T-helper 2 cell treated with Interferon-gamma antibody and Interleukin-4, amounts not matched to agents 100 ng/mL and 5 ng/mL, for 36 hours (primary cell): ENCODE data around the gene ARMC9. TPM values are rescaled to one million over a fixed set of nuclear protein-coding genes. Genes with fewer than 3 reads are reported as not detected.
"Not testable (repeated sequence)": the region's sequence is repeated elsewhere in the genome, so short reads cannot be mapped to it uniquely, and the experiment has no call there.

Source experiments
- intact Hi-C: fragments of 100-400 bp; cut with micrococcal nuclease; formaldehyde crosslinking; loops from one replicate; pipeline ENCODE4 v1.15.1; 2023
- total RNA-seq: library from RNA; stranded (reverse); gene quantifications from 2 replicates; pipeline ENCODE4 v1.2.3, GENCODE V29; 2022

Gene ARMC9
- total RNA-seq, 1 donor from 2014 or later, result 0.50 TPM

DNA sequence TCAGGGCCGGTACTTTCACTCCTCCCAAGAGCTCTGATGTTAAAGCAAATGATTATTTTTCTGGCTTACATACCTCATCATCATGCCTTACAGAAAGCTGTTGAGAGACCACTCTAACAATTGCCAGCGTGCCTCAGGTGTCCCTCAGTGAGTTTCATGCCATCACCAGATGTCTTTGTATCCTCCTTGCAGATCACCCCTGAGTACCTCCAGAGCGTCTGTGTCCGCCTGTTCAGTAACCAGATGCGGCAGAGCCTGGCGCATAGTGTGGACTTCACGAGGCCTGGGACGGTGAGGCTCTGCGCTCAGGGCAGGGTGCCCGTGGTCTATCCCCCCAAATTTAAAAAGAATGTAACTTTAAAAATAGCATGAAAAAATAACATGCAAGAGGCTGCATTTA lies 41.3 kb downstream of the ARMC9 start:
- intact Hi-C loops, result no loop called here

GRCh38 chr2:231241755-231242507 lies 43.5 kb downstream of the ARMC9 start:
- intact Hi-C loops, result no loop called here

- intact Hi-C loops, result no loop called here
Observed at GRCh38 chr2:231243866-231244265, 45.4 kb downstream of the ARMC9 start.

GRCh38 chr2:231244382-231245248 lies 46.2 kb downstream of the ARMC9 start:
- intact Hi-C loops, result no loop called here

DNA sequence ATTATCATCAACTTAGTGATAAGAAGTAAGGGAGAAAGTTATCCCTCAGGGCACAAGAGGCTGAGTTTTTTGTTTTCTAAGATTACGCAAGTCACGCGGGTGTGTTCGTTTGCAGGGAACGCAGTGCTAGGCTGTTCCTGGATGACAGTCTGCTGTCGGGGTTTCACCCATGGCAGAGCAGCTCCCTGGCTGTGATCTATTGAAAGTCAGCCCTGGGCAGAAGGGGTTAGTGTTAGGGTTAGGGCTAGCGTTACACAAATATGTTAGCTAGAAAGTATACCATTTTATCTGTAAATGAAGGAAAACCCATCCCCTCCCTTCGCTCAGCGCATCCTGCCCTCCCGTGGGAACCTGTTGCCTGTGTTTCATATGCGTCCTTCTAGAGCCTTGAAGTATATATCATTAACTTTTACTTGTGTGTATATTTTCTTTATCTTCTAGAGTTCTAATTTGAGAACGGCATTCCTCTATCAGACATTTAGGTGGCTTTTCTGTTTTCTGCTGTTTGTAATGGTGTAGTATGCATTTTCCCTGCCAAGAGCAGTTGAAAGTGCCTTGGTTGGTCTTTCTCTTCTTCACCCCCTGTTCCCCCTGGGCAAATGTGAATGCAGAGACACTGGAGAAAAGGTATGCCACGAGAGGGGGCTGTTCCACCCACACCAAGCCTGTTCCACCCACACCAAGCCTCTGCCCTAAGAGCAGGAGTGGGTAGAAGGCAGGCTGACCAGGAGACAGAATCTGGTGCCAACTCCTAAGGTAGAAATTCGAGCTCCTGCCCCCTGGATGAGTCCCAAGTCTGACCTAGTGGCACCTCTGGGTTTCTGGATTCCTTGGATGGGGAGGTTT lies 47.0 kb downstream of the ARMC9 start:
- intact Hi-C loops, result no loop called here

GRCh38 chr2:231246171-231246842 lies 47.9 kb downstream of the ARMC9 start:
- intact Hi-C loops, result no loop called here

DNA sequence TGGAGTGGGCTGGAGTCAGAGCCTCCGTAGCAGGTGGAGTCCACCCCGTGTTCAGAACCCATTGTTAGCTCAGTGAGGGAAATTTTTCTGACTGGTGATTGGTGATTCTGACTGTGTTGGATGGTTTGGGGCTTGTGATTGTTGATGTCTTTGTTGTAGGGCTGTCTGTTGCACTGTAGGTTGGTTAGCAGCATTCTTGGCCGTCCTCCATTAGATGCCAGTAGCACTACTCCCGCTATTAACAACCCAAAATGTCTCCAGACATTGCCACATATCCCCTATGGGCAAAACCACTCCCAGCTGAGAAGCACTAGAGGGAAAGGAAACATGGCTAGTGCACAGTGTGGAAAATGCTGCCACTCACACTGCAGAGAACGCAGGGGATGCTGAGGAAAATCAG lies 51.7 kb downstream of the ARMC9 start:
- intact Hi-C loops, result no loop called here

- intact Hi-C loops, result no loop called here
Observed at GRCh38 chr2:231250698-231251097, 52.3 kb downstream of the ARMC9 start.

DNA sequence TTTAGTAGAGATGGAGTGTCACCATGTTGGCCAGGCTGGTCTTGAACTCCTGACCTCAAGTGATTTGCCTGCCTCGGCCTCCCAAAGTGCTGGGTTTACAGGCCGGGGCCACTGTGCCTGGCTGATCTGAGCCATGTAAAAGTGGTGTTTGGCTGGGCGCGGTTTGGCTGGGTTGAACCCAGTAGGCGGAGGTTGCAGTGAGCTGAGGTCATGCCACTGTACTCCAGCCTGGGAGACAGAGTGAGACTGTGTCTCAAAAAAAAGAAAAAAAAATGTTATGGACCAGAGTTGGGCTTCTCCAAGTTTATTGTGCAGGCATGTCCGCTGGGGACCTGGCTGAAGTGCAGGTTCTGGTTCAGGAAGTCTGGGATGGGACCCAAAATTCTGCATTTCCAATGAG lies 54.9 kb downstream of the ARMC9 start:
- intact Hi-C loops, result not testable (repeated sequence)

GRCh38 chr2:231256494-231256893 lies 58.1 kb downstream of the ARMC9 start:
- intact Hi-C loops, result no loop called here

- intact Hi-C loops, result no loop called here
Observed at GRCh38 chr2:231257763-231258162, 59.3 kb downstream of the ARMC9 start.

DNA sequence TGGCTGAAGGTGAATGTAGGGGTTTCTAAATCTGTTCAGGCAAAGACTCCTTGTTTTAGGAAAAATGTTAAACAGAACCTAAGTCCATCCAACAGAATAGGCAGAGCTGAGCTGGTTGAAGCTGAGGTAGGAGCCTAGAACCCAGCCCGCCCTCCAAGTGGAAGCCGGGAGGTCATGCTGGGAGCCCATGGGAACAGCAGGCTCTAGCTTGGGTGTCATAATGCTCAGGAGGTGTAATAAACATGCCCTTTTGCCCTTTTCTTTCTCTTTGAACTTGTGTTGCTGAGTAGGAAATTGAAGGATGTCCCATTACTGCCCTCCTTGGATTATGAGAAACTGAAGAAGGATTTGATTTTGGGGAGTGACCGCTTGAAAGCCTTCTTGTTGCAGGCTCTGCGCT lies 60.3 kb downstream of the ARMC9 start:
- intact Hi-C loops, result no loop called here

GRCh38 chr2:231259104-231259503 lies 60.7 kb downstream of the ARMC9 start:
- intact Hi-C loops, result no loop called here

DNA sequence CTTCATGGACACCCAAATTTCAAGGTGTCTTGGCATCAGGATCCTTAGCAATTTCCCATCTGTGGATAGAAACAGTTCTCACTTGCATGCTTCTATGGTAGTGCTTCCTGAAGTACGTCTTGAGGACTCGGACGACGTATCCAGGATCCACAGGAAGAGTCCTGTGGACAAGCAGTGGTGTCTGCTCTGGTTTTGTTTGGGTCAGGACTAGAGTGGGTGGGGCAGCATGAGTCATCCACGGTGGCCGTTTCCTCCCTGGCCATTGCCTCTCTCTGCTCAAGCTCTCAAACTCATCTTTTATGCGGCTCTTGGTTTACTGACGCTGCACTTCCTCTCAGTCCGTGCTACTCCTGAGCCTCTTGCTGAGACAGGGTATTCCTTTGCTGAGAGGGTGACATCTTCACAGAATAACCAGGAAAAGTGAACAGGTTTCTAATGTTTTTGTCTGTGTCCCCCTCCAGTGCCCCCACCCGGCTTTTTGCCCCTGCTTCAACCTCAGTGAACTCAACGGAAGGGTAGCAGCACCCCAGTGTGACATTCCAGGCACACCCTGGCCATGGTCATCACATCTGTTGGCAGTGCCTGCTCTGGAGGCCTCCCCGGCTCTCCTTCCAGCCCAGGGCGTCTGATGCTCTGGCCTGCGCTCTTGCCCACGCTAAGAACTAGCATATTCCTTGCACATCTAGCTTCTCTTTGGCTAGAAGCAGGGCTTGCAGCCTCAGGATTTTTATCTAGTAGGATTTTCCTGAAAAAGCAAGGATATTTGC lies 62.2 kb downstream of the ARMC9 start:
- intact Hi-C loops, result no loop called here

GRCh38 chr2:231263118-231263831 lies 64.8 kb downstream of the ARMC9 start:
- intact Hi-C loops, result no loop called here

DNA sequence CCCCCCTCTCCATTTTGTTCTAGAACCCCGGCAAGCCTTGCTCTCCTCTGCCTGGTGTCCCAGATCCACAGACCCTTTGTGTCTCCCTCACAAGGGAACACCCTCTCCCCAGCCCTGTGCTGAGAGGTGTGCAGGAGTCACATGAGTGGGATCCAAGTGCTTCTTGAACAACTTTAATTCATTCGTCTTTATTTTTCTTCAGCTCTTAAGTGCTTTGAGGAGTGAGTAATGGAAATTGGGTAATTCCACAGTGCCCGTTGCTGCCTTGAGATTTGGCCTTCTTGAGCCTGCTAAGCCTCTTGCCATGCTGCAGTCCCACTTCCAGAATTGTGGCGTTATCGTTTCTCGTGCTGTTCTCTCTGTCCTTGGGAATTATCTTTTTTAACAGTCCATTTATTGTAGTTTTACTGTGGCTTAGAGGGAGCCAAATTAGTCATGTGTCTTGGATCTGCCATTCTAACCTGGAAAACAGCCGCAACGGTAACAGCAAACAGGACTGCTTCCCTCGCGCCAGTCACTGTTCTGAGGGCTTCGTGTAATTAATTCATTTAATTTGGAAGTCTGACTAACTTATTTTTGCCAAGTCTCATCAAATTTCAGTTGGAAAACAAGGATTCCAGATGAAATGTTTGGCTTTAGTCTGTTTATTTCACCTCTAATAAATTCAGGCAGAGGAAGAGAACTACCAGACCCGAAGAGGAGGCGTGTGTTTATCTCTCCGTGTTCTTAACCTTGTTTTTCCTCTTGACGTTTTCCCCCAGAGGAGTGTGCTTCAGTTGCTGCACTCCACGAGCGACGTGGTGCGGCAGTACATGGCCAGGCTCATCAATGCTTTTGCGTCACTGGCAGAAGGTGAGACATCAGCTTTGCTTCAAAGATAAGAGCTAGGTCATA lies 72.0 kb downstream of the ARMC9 start:
- intact Hi-C loops, result no loop called here

GRCh38 chr2:231272991-231273390 lies 74.6 kb downstream of the ARMC9 start:
- intact Hi-C loops, result no loop called here

GRCh38 chr2:231276987-231277386 lies 78.6 kb downstream of the ARMC9 start:
- intact Hi-C loops, result no loop called here

GRCh38 chr2:231277962-231278361 lies 79.5 kb downstream of the ARMC9 start:
- intact Hi-C loops, result no loop called here
